ENCODE results near the gene PARL. TPM values are rescaled to one million over a fixed set of nuclear protein-coding genes. Genes with fewer than 3 reads are reported as not detected.
A peak's percentile ranks its signal among the peaks of the same experiment; 100 is the strongest.

Gene PARL
- total RNA-seq, 1 experiment from 2014 or later, result 82.3 TPM

DNA sequence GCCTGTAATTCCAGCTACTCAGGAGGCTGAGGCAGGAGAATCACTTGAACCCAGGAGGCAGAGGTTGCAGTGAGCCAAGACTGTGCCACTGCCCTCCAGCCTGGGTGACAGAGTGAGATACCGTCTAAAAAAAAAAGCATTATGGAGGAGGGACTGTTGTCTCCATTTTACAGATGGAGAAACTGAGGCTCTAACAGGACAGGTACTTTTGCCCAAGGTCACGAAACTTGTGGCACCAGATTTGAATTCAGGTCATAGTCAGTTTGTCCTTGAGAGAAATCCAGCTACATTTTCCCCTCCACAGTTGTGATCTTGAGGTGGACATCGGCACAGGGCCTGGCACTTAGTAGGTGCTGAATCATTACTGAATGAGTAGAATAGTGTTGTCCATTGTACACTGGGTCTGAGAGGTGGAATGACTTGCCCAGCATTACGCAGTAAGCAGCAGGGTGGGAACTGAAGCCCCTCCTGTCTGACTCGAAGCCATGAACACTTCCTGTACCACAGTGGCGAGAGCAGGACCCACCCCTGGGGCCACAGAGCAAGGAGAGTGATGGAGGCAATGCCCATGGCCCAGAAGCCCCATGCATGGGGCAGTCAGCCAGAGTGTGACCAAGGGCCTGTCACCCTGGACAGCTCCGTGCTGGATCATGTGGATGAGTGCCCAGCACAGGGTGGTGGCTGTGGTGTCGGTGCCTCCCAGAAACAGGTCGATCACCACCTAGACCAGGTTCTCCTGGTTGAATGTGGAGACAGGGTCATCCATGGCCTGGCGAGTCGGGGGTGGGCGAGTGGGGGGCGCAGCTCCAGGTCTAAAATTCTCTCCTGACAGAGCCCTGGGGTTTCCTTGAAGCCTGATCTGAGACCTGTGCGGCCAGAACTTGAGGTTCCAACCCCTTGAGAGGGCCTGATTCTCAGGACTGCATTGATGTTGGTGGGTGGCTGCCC is 20.4 kb upstream of the PARL start:
- Histone ChIP-seq H3K4me1 (ENCODE audit: control insufficient read depth, insufficient read depth, low read length) (0 out of 2 replicates have a peak, but pooled peaks cover 2% of the 10 kb centered on the region), H3K4me3 (ENCODE audit: low read depth in 2 of 2, low read length in 2 of 2) (no peak overlapping the region), H3K27ac (ENCODE audit: low read length) (no peak overlapping the region), H3K9me3 (ENCODE audit: control insufficient read depth, insufficient read depth, low read depth, low read length) (no peaks in the 10 kb centered on the region), H3K36me3 (ENCODE audit: control insufficient read depth, insufficient read depth, low read length) (no peaks in the 10 kb centered on the region), H3K27me3 (ENCODE audit: control insufficient read depth, insufficient read depth, low read length) (no peaks in the 10 kb centered on the region)
- in situ Hi-C loops (cut with HindIII; ENCODE audit: low pct_unique_long_range_greater_than_20kb, low sequenced_read_pairs), result no loop called here
- ChIA-PET POLR2A (no interaction called here), CTCF (interaction anchor here (0.6 kb wide), 1 partner anchor 169 kb away, joined by 4 read pairs; no protein-coding TSS in a partner anchor)
- TF ChIP-seq POLR2AphosphoS5 (IDR thresholded peaks at IDR 0.05; ENCODE audit: low read depth, low read length), result no peak
- TF ChIP-seq, protein P1, sequence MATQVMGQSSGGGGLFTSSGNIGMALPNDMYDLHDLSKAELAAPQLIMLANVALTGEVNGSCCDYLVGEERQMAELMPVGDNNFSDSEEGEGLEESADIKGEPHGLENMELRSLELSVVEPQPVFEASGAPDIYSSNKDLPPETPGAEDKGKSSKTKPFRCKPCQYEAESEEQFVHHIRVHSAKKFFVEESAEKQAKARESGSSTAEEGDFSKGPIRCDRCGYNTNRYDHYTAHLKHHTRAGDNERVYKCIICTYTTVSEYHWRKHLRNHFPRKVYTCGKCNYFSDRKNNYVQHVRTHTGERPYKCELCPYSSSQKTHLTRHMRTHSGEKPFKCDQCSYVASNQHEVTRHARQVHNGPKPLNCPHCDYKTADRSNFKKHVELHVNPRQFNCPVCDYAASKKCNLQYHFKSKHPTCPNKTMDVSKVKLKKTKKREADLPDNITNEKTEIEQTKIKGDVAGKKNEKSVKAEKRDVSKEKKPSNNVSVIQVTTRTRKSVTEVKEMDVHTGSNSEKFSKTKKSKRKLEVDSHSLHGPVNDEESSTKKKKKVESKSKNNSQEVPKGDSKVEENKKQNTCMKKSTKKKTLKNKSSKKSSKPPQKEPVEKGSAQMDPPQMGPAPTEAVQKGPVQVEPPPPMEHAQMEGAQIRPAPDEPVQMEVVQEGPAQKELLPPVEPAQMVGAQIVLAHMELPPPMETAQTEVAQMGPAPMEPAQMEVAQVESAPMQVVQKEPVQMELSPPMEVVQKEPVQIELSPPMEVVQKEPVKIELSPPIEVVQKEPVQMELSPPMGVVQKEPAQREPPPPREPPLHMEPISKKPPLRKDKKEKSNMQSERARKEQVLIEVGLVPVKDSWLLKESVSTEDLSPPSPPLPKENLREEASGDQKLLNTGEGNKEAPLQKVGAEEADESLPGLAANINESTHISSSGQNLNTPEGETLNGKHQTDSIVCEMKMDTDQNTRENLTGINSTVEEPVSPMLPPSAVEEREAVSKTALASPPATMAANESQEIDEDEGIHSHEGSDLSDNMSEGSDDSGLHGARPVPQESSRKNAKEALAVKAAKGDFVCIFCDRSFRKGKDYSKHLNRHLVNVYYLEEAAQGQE (IDR thresholded peaks at IDR 0.05; ENCODE audit: insufficient read depth in 1 of 2, low read depth in 2 of 2, low read length in 1 of 2), result peak; percentile 79 to 89
- intact Hi-C loops (cut with micrococcal nuclease; ENCODE audit: unreplicated experiment), result no loop called here
- DNase-seq (ENCODE audit: low read depth, low spot score), result no peak
- no peak for ATAC-seq
- no TSS peak for BruUV-seq (replicated peaks)

DNA sequence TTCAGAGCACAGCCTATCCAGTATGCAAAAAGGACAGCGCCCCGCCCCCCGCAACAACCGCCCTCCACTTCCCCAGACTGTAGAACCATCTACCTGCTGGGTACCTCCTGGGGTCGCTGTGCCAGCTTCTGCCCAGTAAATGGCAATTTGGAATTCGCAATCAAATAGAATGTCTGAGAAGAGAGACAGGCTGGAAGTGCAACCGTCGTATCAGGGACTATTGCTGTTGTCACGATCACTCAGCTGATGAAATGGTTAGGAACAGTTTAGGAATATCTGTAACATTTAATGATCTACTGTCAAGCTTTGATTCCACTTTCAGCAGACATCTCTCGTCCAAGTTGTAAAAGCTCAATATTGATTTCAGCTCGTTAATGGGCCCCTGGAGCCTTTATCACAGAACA is 13.3 kb upstream of the PARL start:
- Histone ChIP-seq H3K27ac (ENCODE audit: low read length) (no peak overlapping the region), H3K36me3 (ENCODE audit: control insufficient read depth, insufficient read depth, low read length) (no peaks in the 10 kb centered on the region), H3K9me3 (ENCODE audit: control insufficient read depth, insufficient read depth, low read depth, low read length) (no peaks in the 10 kb centered on the region), H3K4me3 (ENCODE audit: low read depth in 2 of 2, low read length in 2 of 2) (no peak overlapping the region), H3K4me1 (ENCODE audit: control insufficient read depth, insufficient read depth, low read length) (no peaks in the 10 kb centered on the region), H3K27me3 (ENCODE audit: control insufficient read depth, insufficient read depth, low read length) (no peaks in the 10 kb centered on the region)
- no TSS peak for BruUV-seq (replicated peaks)
- intact Hi-C loops (cut with micrococcal nuclease; ENCODE audit: unreplicated experiment) (loop anchor here (5.0 to 10.0 kb wide), 2 partner anchors 237 to 389 kb away; partner anchors contain the start of gene EIF2B5), in situ Hi-C loops (cut with HindIII; ENCODE audit: low pct_unique_long_range_greater_than_20kb, low sequenced_read_pairs) (no loop called here)
- DNase-seq (ENCODE audit: low read depth, low spot score), result no peak
- CTCF ChIA-PET, result interaction anchor here (0.9 kb wide), 1 partner anchor 30 kb away, joined by 3 read pairs; no protein-coding TSS in a partner anchor
- POLR2A ChIA-PET, result interaction anchor here (0.6 to 1.0 kb wide), 2 partner anchors 116 to 255 kb away, joined by 3 to 4 read pairs; no protein-coding TSS in a partner anchor
- ATAC-seq, result no peak
- TF ChIP-seq POLR2AphosphoS5 (IDR thresholded peaks at IDR 0.05; ENCODE audit: low read depth, low read length), result no peak
- TF ChIP-seq SIN3A (IDR thresholded peaks at IDR 0.05; ENCODE audit: borderline replicate concordance, insufficient read depth, low read depth, low read length), result no peak
- no peak for TF ChIP-seq TCF7L2 (IDR thresholded peaks at IDR 0.05; ENCODE audit: low read depth, low read length)
- TF ChIP-seq, protein P2, sequence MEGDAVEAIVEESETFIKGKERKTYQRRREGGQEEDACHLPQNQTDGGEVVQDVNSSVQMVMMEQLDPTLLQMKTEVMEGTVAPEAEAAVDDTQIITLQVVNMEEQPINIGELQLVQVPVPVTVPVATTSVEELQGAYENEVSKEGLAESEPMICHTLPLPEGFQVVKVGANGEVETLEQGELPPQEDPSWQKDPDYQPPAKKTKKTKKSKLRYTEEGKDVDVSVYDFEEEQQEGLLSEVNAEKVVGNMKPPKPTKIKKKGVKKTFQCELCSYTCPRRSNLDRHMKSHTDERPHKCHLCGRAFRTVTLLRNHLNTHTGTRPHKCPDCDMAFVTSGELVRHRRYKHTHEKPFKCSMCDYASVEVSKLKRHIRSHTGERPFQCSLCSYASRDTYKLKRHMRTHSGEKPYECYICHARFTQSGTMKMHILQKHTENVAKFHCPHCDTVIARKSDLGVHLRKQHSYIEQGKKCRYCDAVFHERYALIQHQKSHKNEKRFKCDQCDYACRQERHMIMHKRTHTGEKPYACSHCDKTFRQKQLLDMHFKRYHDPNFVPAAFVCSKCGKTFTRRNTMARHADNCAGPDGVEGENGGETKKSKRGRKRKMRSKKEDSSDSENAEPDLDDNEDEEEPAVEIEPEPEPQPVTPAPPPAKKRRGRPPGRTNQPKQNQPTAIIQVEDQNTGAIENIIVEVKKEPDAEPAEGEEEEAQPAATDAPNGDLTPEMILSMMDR (IDR thresholded peaks at IDR 0.05), result peak; percentile 19; the same call in 1 of the 2 replicates
- TF ChIP-seq, protein P1 (IDR thresholded peaks at IDR 0.05; ENCODE audit: insufficient read depth in 1 of 2, low read depth in 2 of 2, low read length in 1 of 2), result no peak

Data from Panc1 (cell line).